HUES48 (cell line): ENCODE measurements around the gene HOXA13.

ENCODE experiments used
- H3K27ac ChIP-seq: one replicate; pipeline ENCODE4 v1.7.0; 2013; ENCODE audit warnings: low read depth, low read length, inconsistent platforms
- H3K27me3 ChIP-seq: 2 replicates; pipeline ENCODE4 v1.6.1; 2013; ENCODE audit warnings: mild to moderate bottlenecking, low read length; ENCODE audit not compliant: control insufficient read depth, insufficient read depth
- H3K36me3 ChIP-seq: 2 replicates; pipeline ENCODE4 v1.6.1; 2013; ENCODE audit warnings: low read length; ENCODE audit not compliant: control insufficient read depth, insufficient read depth
- H3K4me1 ChIP-seq: 2 replicates; pipeline ENCODE4 v1.6.1; 2013; ENCODE audit warnings: mild to moderate bottlenecking, low read length; ENCODE audit not compliant: control insufficient read depth, insufficient read depth
- H3K4me3 ChIP-seq: 2 replicates; pipeline ENCODE4 v1.5.1; 2013; ENCODE audit warnings: mild to moderate bottlenecking, low read depth, low read length
- H3K9ac ChIP-seq: 2 replicates; pipeline ENCODE4 v1.6.1; 2013; ENCODE audit warnings: mild to moderate bottlenecking, low read depth, low read length, moderate library complexity
- H3K9me3 ChIP-seq: 2 replicates; pipeline ENCODE4 v1.6.1; 2013; ENCODE audit warnings: low read length; ENCODE audit not compliant: control insufficient read depth, insufficient read depth

Gene HOXA13

DNA sequence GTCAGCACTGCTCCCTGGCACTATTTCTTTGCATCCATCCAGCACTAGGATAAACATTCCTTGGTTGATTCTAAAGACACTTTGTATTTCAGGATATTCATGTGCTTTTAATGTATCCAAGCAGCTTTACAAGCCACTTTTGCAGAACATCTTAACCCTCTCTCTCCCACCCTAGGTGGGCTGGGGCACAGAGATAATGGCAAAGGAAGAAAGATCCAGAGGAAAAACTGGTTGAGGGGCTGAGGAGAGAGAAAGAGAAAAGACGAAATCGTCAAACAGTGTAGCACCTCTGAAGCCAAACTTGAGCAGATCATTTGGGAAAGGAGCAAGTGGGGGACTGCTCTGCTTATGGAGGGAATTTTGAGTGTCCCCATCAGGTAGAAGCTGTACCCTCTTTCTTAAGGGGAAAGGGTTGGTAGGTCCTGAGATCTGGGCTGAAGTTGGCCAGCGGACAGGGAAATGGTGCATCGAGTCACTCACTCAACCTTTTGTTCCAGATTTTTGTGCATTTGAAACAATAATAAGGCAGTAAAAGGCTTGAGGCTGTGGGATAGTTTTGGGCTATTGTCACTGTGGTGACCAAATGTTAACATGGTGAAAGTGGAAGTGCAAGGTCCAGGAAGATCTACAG, 4.2 kb upstream of the HOXA13 start:
- no peak overlapping the region for H3K27ac ChIP-seq
- peaks cover 6% of the 10 kb centered on the region; the same call in 1 of the 2 replicates for H3K4me1 ChIP-seq
- H3K9ac ChIP-seq: no peak overlapping the region
- H3K36me3 ChIP-seq: no peaks in the 10 kb centered on the region
- H3K4me3 ChIP-seq: no peak overlapping the region
- H3K27me3 ChIP-seq: peaks cover 100% of the 10 kb centered on the region
- H3K9me3 ChIP-seq: no peaks in the 10 kb centered on the region

GRCh38 chr7:27203365-27203953, 3.6 kb upstream of the HOXA13 start:
- H3K4me1 ChIP-seq: peaks cover 9% of the 10 kb centered on the region; the same call in 1 of the 2 replicates
- no peaks in the 10 kb centered on the region for H3K36me3 ChIP-seq
- no peak overlapping the region for H3K4me3 ChIP-seq
- no peak overlapping the region for H3K9ac ChIP-seq
- H3K27ac ChIP-seq: no peak overlapping the region
- H3K9me3 ChIP-seq: no peaks in the 10 kb centered on the region
- peaks cover 100% of the 10 kb centered on the region for H3K27me3 ChIP-seq

GRCh38 chr7:27202862-27203134, 2.9 kb upstream of the HOXA13 start:
- Histone ChIP-seq H3K27me3 (peaks cover 100% of the 10 kb centered on the region), H3K4me1 (peaks cover 9% of the 10 kb centered on the region; the same call in 1 of the 2 replicates), H3K27ac (no peak overlapping the region)

GRCh38 chr7:27202018-27202861, 2.3 kb upstream of the HOXA13 start:
- Histone ChIP-seq H3K36me3 (no peaks in the 10 kb centered on the region), H3K4me3 (no peak overlapping the region), H3K27me3 (peaks cover 100% of the 10 kb centered on the region), H3K4me1 (peaks cover 9% of the 10 kb centered on the region; the same call in 1 of the 2 replicates), H3K27ac (no peak overlapping the region), H3K9me3 (no peaks in the 10 kb centered on the region), H3K9ac (no peak overlapping the region)

More at GRCh38 chr7:27202862-27203134, 2.9 kb upstream of the HOXA13 start:
- Histone ChIP-seq H3K9me3 (no peaks in the 10 kb centered on the region), H3K4me3 (no peak overlapping the region), H3K36me3 (no peaks in the 10 kb centered on the region), H3K9ac (no peak overlapping the region)

DNA sequence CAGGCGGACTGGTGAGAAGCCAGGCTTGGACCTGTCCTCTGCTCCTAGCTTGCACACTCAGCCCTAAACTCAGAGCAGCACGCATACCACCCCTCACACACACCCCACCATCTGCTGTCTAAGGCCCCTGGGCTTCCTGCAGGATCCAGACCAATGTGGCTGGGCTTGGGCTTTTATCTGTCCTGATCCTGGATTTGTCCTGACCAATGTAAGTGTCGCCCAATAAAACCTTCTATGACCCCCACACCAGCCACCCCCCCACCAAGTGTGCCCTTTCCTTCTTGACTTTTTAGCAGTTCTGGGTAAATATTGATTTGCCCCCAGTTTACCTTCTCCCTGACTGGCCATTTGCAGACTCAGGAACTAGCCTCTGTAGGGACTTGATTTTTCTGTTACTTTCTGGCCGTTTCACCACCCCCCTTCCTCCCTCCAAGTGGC, 1.7 kb upstream of the HOXA13 start:
- peaks cover 9% of the 10 kb centered on the region; the same call in 1 of the 2 replicates for H3K4me1 ChIP-seq
- H3K27ac ChIP-seq: no peak overlapping the region
- no peak overlapping the region for H3K4me3 ChIP-seq
- H3K36me3 ChIP-seq: no peaks in the 10 kb centered on the region
- no peak overlapping the region for H3K9ac ChIP-seq
- H3K27me3 ChIP-seq: peaks cover 100% of the 10 kb centered on the region
- H3K9me3 ChIP-seq: no peaks in the 10 kb centered on the region

GRCh38 chr7:27200761-27201579, 1.1 kb upstream of the HOXA13 start:
- Histone ChIP-seq H3K4me3 (no peak overlapping the region), H3K4me1 (peaks cover 9% of the 10 kb centered on the region; the same call in 1 of the 2 replicates), H3K36me3 (no peaks in the 10 kb centered on the region), H3K9me3 (no peaks in the 10 kb centered on the region), H3K9ac (no peak overlapping the region), H3K27me3 (peaks cover 100% of the 10 kb centered on the region), H3K27ac (no peak overlapping the region)

DNA sequence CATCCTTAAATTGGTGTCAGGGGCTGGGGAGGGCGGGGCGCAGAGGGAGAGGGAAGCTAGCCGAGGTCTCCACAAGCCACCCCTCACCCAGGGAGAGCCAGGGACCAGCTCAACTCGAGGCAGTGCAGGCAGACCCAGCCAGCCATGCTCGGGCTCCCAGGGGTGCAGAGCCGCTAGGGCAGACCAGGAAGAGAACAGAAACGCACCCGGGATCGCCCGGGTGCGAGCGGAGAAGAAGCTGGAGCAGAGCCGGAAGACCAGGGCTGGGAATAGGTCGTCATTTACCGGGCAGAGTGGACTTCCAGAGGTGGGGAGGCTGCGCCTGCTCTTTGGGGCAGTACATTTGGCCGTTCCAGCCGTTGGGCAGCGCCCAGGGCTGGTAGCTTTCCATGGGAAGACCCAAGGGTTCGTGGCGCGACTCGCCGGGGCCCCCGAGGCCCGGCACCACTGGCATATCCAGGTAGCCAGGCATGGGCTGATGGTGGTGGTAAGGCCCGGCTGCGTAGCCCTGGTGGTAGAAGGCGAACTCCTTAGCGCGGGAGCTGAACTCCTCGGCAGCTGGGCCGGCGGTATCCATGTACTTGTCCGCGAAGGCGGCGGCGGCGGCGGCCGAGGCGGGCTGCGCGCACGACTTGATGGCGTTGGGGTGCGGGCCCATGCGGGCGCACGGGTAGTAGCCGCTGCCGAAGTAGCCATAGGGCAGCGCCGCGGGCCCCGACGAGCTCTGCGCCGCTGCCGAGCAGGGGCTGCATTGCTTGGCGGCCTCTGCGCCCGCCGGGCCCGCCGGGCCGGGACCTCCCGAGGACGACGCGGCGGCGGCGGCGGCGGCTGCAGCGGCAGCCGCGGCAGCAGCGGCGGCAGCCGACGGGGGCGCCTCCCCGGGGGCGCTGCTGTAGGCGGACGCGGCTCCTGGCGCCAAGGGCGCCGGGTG, 755 bp downstream of the HOXA13 start:
- Histone ChIP-seq H3K27me3 (peaks cover 100% of the 10 kb centered on the region), H3K9me3 (no peaks in the 10 kb centered on the region), H3K4me3 (no peak overlapping the region), H3K27ac (no peak overlapping the region), H3K36me3 (no peaks in the 10 kb centered on the region), H3K4me1 (peaks cover 5% of the 10 kb centered on the region; the same call in 1 of the 2 replicates), H3K9ac (no peak overlapping the region)

DNA sequence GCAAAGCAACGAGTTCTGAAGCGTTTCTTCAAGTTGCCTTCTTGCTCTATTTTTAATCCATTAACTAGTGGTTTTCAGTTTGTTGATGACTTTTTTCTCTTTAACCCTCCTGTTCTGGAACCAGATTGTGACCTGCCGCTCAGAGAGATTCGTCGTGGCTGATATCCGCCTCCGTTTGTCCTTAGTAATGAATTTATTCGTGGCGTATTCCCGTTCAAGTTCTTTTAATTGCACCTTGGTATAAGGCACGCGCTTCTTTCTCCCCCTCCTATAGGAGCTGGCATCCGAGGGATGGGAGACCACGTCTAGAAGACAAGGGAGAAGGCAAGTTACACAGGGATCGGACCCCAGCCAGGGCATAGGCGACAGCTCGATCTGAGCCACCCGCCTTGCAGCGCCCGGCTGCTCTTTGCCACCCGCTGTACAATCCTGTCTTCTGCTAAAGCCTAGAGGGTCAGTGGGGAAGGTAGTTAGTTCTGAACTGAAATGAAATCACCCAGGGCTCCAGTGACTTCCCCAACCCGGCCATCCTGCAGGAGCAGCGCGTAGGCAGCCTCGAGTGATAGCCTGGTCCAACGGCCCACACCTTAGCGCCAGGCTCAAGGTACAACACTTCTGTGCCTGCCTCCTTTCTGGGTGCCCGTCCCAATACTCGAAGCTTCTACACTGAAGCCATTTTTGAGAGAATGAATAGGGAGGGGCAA, 1.6 kb downstream of the HOXA13 start:
- peaks cover 100% of the 10 kb centered on the region for H3K27me3 ChIP-seq
- H3K4me3 ChIP-seq: no peak overlapping the region
- no peak overlapping the region for H3K27ac ChIP-seq
- H3K9ac ChIP-seq: no peak overlapping the region
- no peaks in the 10 kb centered on the region for H3K36me3 ChIP-seq
- no peaks in the 10 kb centered on the region for H3K9me3 ChIP-seq
- H3K4me1 ChIP-seq: peaks cover 5% of the 10 kb centered on the region; the same call in 1 of the 2 replicates

DNA sequence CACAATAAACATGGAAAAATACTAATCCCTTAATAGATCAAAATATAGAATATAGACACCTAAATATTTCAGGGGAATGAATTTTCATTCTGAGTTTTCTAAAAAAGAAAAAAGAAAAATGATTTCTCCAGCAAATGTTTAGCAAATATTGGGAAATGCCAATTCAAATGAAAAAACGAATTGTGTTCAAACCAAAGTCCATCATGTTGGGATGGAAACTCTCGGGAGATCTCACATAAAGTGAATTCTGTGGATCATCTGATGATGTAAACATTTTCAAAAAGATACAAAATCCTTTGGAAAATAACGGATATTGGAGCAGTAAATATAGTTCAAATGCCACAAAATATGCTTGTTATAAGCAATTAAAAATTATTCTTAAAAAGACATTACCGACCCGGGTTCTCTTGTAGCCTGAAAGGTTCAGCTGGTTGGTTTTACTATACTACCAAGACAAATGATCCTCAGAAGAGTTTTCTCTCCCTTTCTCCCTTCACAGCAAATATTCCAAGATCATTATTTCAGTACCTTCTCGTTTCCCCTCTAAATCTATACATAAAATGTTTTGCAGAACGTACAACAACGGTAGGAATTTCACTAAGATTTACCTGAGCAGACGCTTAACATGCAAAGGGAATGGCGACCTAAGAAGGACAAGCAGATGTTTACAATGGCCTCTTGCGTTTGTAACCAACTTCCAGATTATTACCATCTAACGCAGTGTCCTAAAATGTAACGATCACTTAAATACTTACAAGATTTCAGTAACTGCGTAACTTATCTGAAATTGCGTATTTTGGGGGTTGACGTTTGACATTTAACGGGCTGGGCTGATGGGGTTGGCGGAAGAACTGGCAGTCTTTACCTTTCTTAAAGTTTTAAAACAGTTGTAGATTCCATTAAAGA, 2.5 kb downstream of the HOXA13 start:
- no peak overlapping the region for H3K4me3 ChIP-seq
- no peak overlapping the region for H3K9ac ChIP-seq
- H3K27ac ChIP-seq: no peak overlapping the region
- H3K36me3 ChIP-seq: no peaks in the 10 kb centered on the region
- no peaks in the 10 kb centered on the region for H3K9me3 ChIP-seq
- peaks cover 5% of the 10 kb centered on the region; the same call in 1 of the 2 replicates for H3K4me1 ChIP-seq
- H3K27me3 ChIP-seq: peaks cover 100% of the 10 kb centered on the region
